ENCODE measurements around the gene POPDC3. TPM values are rescaled to one million over a fixed set of nuclear protein-coding genes. Genes with fewer than 3 reads are reported as not detected.
A peak's percentile ranks its signal among the peaks of the same experiment; 100 is the strongest.

POPDC3 gene
- total and polyA plus RNA-seq, 4 donors = 0.18 to 1.9 (median 0.81) TPM

DNA sequence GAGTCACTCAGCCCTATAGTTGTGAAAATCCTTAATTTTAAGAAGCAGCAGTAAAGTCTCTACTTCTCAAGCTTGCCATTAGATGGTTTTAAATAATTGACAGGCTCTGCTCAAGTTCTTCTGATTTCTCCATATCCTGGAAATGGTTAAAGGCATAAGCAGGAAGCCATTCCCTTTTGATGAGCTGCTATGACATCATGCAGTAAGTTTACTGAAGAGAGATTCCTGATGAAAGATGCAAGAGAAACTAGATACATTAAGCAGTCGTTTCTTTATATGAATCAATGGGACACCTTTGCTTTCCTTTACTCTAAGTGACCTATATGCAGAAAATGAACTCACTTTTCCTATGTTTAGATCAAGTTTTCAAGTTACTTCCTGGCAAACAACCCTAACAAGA is 9.8 kb downstream of the POPDC3 start:
- Histone ChIP-seq H3K9me3 (ENCODE audit: control insufficient read depth in 4 of 4, insufficient read depth in 3 of 4, low read length in 3 of 4) (no peaks in the 10 kb centered on the region), H3K27me3 (ENCODE audit: control insufficient read depth in 3 of 3, insufficient read depth in 3 of 3, low read length in 2 of 3) (no peaks in the 10 kb centered on the region), H3K27ac (ENCODE audit: low read depth in 1 of 2, low read length in 1 of 2) (no peak overlapping the region), H3K9ac (ENCODE audit: insufficient read depth in 1 of 2, low read length in 2 of 2) (no peak overlapping the region), H3K4me1 (ENCODE audit: control insufficient read depth in 5 of 5, insufficient read depth in 5 of 5, low read length in 5 of 5) (peaks cover 0 to 11% (median 0%) of the 10 kb centered on the region in 5 donors), H3K36me3 (ENCODE audit: control insufficient read depth in 4 of 4, insufficient read depth in 4 of 4, low read length in 4 of 4) (no peaks in the 10 kb centered on the region), H3K4me3 (no peak overlapping the region)
- 0 to 26% methylated on average over 1 of the region's 1 CpG for WGBS, 2 donors
- DNase-seq (no peak), ATAC-seq (ENCODE audit: insufficient read depth, low FRiP score) (no peak)
- TF ChIP-seq CTCF (IDR thresholded peaks at IDR 0.05; ENCODE audit: control extremely low read depth, extremely low read depth) = no peak

DNA sequence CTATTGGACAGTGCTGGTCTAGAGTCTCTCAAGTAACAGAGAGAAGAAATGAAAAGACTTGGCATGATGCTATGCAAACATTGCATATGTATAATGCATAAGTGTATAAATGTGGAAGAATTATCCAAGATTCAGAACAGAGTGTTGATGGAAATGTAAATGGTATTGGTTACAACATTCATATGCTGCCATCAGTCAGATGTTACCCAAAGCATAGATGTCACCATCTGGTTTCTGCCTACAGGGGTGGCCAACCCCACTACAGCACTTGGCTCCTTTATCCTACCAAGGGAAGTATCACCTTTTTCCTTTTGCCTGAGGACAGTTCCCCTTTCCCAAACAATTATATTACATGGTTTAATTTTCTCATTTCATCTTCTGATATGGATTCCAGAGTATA is 11.9 kb downstream of the POPDC3 start:
- DNase-seq (no peak), ATAC-seq (ENCODE audit: insufficient read depth, low FRiP score) (no peak)
- Histone ChIP-seq H3K4me1 (ENCODE audit: control insufficient read depth in 5 of 5, insufficient read depth in 5 of 5, low read length in 5 of 5) (peaks cover 0 to 15% (median 0%) of the 10 kb centered on the region in 5 donors), H3K27ac (ENCODE audit: low read depth in 1 of 2, low read length in 1 of 2) (no peak overlapping the region), H3K4me3 (no peak overlapping the region), H3K9me3 (ENCODE audit: control insufficient read depth in 4 of 4, insufficient read depth in 3 of 4, low read length in 3 of 4) (no peaks in the 10 kb centered on the region), H3K27me3 (ENCODE audit: control insufficient read depth in 3 of 3, insufficient read depth in 3 of 3, low read length in 2 of 3) (no peaks in the 10 kb centered on the region), H3K36me3 (ENCODE audit: control insufficient read depth in 4 of 4, insufficient read depth in 4 of 4, low read length in 4 of 4) (no peaks in the 10 kb centered on the region), H3K9ac (ENCODE audit: insufficient read depth in 1 of 2, low read length in 2 of 2) (no peak overlapping the region)
- no peak for TF ChIP-seq CTCF (IDR thresholded peaks at IDR 0.05; ENCODE audit: control extremely low read depth, extremely low read depth)

DNA sequence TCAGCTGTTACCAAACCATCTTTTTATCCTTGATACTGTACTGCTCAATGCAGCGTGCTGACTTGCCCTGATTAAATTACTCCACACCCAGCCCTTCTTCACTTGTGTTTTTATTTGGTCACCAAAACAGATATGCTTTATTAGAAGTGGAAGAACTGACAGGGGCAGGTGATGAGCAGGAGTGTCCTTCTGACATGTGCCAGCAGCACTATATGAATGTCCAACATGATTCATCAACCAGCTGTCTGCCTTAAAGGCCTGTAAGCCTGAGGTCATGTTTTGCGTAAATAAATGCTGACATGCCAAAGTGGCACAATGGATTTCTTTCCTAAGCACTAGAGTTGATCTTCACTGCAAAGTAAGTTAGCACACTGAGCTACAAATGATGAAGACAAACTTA is 15.4 kb downstream of the POPDC3 start:
- H3K4me1 ChIP-seq (ENCODE audit: control insufficient read depth in 5 of 5, insufficient read depth in 5 of 5, low read length in 5 of 5) = peaks cover 0 to 18% (median 0%) of the 10 kb centered on the region in 5 donors
- no peak overlapping the region for H3K4me3 ChIP-seq
- peak overlapping the region in 1 of 2 donors; percentile 91 for H3K27ac ChIP-seq (ENCODE audit: low read depth in 1 of 2, low read length in 1 of 2)
- DNase-seq = no peak
- H3K9ac ChIP-seq (ENCODE audit: insufficient read depth in 1 of 2, low read length in 2 of 2) = no peak overlapping the region
- H3K27me3 ChIP-seq (ENCODE audit: control insufficient read depth in 3 of 3, insufficient read depth in 3 of 3, low read length in 2 of 3) = no peaks in the 10 kb centered on the region
- 81 to 88% methylated on average over 2 of the region's 2 CpGs for WGBS, 2 donors
- H3K9me3 ChIP-seq (ENCODE audit: control insufficient read depth in 4 of 4, insufficient read depth in 3 of 4, low read length in 3 of 4) = no peaks in the 10 kb centered on the region
- peaks cover 0 to 8% (median 0%) of the 10 kb centered on the region in 4 donors for H3K36me3 ChIP-seq (ENCODE audit: control insufficient read depth in 4 of 4, insufficient read depth in 4 of 4, low read length in 4 of 4)
- no peak for ATAC-seq (ENCODE audit: insufficient read depth, low FRiP score)
- TF ChIP-seq CTCF (IDR thresholded peaks at IDR 0.05; ENCODE audit: control extremely low read depth, extremely low read depth) = no peak

- TF ChIP-seq CTCF (IDR thresholded peaks at IDR 0.05; ENCODE audit: control extremely low read depth, extremely low read depth) = no peak
- ATAC-seq (ENCODE audit: insufficient read depth, low FRiP score) = no peak
- H3K4me1 ChIP-seq (ENCODE audit: control insufficient read depth in 5 of 5, insufficient read depth in 5 of 5, low read length in 5 of 5) = peaks cover 0 to 16% (median 0%) of the 10 kb centered on the region in 5 donors
- no peak overlapping the region for H3K27ac ChIP-seq (ENCODE audit: low read depth in 1 of 2, low read length in 1 of 2)
- H3K36me3 ChIP-seq (ENCODE audit: control insufficient read depth in 4 of 4, insufficient read depth in 4 of 4, low read length in 4 of 4) = peaks cover 0 to 9% (median 0%) of the 10 kb centered on the region in 4 donors
- H3K9ac ChIP-seq (ENCODE audit: insufficient read depth in 1 of 2, low read length in 2 of 2) = no peak overlapping the region
- H3K9me3 ChIP-seq (ENCODE audit: control insufficient read depth in 4 of 4, insufficient read depth in 3 of 4, low read length in 3 of 4) = no peaks in the 10 kb centered on the region
- no peaks in the 10 kb centered on the region for H3K27me3 ChIP-seq (ENCODE audit: control insufficient read depth in 3 of 3, insufficient read depth in 3 of 3, low read length in 2 of 3)
- no peak overlapping the region for H3K4me3 ChIP-seq
- DNase-seq = no peak
These were observed 16.6 kb downstream of the POPDC3 start for GRCh38 chr6:105163183-105163582.

Measured in lung (tissue), 12 donors.